Stimulated activated CD8-positive, alpha-beta memory T cell treated with anti-CD3 and anti-CD28 coated beads, Interleukin-12 subunit alpha, Interleukin-12 subunit beta, amount 100 ng/mL, for 24 hours (primary cell): Measurements from ENCODE around the gene ROPN1L.
"Not testable (repeated sequence)": the region's sequence is repeated elsewhere in the genome, so short reads cannot be mapped to it uniquely, and the experiment has no call there.

ENCODE experiments used
- DNase-seq: peaks from one replicate; pipeline ENCODE4 v3.0.0-alpha.2; 2020; ENCODE audit errors: extremely low read depth

Gene ROPN1L

DNA sequence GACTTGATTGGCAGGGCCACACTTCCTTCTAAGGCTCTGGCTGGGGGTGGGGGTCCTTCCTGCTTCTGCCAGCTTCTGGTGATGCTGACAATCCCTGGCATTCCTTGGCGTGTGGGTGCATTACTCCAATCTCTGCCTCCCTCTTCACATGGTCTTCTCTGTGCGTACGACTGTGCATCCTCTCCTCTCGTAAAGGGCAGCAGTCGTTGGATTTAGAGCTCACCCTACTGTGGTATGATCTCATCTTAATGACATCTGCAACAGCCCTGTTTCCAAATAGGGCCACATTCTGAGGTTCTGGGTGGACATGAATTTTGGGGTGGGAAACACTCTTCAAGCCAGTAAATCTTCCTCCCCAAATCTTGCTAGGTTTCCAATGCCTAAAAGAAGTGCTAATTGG lies 36.8 kb downstream of the ROPN1L start:
- no peak for DNase-seq

DNA sequence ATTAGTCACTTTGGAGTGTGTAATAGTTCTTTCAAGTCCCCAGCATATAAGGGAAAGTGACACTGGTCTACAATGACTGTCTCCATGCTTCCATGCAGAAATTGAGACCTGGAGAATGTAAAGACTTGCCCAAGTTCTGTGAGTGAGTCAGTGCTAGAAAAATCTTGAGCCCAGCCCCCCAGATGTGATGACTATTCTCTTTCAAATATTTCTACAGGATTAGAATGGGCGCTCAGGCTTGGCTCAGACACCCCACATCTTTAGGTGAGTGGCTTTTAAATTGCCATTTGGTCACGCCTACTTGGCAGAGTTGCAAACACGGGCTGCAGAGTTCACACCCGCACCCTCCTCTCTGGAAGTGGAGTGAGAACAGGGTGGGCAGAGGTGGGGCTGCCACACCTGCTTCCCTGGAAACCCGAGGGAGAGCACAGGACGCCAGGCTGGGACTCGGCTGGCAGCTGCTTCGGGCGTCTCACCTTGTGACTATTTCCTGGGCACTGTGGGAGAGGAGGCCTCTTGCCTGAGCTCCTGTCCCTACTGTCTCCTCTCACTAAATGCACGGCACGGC lies 37.6 kb downstream of the ROPN1L start:
- no peak for DNase-seq

DNA sequence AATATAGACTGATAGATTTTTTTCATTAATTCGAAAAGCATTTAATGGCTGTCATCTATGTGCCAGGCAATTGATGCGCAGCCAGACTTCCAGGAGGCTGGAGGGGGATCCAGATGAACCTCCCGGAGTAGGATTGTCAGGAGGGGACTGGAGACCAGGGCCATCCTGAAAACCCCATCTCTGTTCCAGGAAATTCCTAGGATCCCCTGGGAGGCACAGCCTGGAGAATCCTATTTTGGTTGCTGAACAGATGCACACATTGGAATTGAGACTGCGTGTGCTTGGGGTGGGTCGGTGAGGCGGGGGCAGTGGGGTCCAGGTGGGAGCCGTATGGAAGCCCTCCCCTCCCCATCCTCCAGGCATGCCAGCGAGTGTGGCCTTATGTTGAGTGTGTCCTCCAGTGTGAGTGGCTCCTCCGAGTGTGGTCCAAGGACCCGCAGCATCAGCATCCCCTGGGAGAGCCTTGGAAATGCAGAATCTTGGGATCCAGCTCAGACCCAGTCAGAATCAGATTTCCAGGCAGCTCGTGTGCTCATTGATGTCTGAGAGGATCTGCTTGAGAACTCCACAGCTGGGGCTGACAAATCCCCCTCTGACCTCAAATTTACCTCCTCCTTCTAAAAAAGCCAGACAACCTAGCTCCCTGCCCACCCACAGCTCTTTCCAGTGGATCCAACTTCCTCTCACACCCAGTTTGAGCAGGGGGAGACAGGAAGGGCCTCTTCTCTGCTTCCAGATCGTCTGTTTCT lies 38.7 kb downstream of the ROPN1L start:
- DNase-seq: no peak

DNA sequence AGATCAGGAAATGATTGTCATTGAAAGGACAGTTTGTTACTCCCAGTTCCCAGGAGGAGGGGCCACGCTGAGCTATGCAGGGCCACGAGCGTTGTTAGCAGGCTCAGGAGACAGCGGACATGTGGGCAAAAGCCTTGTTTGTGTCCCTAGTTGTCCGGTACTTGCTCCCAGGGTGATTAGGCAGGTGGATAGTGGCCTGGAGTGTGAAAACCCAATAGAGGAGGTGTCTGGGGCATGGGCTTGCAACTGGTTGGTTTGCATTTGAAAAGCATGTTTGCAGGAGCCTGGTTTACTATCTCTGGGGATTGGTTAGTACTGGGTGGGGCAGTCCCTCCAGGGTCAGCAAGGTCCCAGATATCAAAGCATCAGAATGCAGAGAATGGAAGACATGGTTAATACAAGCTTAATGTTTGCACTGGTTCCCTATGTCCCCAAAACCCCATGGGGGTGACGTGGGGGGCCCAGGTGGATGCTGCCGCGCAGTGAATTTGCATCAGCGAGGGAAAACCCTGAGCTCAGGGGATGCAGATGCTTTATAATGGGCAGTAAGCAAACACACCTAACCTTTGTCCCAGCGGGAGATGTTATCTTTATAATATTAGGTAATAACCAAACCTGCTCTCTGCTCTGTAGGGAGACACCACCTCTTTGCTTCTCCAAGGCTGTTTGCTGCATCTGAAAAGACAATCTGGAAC lies 39.7 kb downstream of the ROPN1L start:
- no peak for DNase-seq

DNA sequence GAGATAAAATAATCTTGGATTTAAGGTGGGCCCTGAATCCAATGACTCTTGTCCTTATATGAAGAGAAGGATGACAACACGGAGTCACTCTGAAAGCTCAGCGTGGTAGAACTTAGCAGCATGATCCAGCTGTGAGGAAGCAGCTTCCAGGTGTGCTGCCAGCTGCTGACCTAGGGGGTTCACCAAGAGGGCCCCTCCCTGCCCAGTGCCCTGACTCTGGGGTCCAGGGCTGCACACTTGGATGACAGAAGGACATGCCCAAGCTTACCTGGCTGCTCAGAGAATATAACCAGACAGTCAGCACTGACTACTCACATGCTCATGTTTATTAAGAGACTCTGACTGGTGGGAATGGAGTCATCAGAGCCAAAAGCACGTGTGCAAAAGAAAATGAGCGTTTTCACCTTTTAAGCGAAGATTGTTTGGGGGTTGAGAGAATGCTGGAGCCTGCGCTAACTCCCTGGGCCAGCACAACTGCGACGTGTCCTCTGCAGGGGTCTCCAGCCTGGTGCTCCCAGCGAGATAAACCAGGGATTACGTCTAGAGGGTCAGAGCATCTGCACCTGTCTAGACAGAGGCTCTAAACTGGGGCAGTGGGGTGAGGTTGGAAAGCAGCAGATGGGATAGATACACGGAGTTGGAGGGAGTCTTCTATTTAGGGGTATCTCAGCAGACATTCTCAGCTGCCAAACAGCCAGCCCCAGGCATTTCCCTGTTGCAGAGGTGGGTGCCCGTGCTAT lies 41.3 kb downstream of the ROPN1L start:
- no peak for DNase-seq

DNA sequence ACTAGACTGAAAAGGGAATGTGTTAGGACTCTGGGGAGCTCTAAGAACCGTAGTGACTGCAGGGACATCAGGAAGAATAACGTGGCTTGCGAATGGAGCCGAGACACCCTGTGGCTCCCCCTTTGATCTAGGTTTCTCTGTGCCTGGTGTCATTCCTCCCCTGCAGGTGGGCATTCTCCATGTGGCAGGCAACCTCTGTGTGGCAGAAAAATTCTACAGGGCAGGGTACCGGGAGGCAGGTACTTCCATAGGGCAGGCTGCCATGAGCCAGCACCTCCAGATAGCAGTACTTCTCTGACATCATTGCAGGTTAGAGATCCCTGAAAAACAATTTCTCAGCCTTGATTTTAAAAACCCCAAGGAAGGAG lies 43.1 kb downstream of the ROPN1L start:
- no peak for DNase-seq

DNA sequence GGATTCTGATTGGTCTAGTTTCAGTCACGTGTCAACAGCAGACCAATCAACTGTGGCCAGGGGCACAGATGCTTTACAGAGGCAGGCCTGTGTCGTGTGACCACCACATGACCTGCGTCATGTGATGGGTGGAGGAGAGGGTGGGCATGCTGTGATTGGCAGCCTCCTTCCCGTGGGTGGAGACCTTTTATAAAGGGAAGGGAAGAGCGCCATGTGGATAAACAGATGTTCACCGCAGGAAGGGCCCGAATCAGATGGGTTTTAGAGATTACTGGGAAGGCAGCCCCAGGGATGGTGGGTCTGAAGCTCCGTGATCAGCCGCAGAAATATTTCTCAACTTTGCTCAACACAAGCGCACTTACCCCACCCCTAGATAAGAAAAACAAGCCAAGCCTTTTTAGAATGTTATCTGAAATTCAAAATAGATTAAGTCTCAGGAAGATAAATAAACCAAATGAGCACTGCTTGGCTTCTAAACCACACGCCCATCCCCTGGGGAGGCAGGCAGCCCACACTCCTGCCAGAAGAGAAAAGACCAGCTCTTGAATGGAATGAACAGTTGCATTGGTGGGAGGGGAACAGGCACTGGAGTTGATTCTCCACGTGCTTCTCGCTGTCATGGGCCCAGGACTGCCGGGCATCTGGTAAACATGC lies 43.6 kb downstream of the ROPN1L start:
- no peak for DNase-seq

DNA sequence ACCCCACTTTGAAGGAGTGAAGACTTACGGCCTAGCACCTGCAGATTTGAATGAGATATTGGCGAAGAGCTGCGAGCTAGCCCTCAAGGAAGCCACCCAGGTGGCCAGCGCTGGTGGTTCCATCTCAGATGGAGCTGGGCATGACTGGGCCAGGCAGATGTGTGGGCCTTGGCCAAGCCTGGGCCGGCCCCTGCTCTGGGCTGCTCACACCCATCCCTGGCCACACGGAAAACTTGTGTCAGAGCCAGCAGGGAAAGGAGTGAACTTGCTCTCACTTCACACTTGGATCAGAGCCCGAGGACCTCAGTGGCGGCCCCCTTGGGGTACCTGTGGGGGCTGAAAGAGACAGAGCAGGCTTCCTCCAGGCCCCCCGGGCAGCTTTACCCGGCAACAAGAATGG lies 44.2 kb downstream of the ROPN1L start:
- no peak for DNase-seq

DNA sequence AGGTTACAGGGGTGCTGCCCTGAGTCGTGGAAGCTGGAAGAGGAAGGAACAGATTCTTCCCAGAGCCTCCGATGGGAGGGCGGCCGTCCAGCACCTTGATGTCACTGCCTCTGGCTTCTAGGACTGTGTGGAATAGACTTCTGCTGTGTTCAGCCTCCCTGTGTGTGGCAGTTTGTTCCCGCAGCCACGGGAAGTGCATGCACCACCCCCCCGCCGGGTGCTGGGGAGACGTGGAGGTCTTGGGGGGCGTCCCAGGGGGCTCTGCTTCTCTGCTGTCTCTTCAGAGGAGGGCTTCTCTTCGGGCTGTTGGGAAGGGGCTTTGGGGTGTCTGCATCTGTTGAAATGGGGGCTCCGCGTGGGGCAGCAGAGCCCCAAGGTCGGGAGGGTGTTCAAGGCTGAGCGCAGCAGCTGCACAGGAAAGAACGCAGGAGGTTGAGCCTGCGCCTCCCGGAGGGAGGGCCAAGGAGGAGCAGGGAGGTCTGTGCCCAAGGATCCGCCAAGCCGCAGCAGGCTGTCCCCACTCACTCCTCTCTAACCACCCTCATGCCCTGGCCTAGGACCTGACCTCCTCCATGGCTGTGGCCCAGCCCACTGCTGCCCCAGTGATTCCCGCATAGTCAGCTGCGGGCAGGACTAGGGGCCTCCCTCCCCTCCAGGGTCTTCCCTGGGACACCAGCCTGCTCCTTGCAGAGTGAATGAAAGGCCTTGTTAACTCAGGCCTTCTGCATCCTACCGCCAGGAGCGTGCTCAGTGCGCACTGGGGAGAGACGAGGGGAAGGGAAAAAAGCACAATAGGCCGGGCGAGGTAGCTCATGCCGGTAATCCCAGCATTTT lies 45.0 kb downstream of the ROPN1L start:
- DNase-seq: no peak

DNA sequence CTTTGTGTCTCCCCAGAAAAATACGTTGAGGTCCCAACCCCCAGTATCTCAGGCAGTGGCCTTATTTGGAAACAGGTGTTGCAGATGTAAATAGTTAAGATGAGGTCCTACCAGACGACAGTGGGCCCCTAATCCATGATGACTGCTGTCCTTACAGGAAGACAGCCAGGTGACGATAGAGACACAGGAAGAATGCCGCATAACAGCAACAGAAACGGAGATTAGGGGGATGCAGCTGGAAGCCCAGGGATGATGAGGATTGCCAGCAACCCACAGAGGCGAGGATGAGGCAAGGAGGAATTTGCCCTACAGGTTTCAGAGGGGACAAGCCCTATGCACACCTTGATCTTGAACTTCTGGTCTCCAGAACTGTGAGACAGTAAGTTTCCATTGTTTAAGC lies 46.5 kb downstream of the ROPN1L start:
- DNase-seq: no peak

DNA sequence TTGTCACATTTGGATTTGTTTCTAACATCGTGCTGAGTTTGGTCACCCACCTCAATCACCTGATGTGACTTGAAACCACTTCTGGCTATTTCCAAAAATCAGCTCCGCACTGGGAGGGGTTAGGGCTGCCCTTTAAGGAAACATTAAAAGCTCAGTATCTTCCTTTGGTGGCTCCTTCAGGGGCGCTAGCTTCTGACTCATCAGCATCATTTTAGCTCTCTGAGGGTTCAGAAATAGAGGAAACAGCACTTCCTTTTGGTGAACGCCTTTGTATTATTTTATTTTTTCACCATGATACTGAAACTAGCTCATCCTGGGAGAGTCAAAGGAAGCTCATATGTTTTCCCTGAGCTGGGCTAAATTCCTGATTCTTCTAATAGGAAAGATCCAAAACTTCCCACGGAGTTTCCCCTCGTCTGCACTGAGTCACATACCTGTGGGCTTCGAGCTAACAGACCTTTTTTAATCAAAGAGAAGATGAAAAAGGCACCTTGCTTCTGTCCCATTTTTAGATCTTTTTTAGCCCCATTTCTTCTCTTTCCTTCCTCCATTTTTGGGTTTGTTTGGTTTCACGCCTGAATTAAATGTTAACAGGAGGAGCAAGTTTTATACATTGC lies 48.2 kb downstream of the ROPN1L start:
- no peak for DNase-seq

DNA sequence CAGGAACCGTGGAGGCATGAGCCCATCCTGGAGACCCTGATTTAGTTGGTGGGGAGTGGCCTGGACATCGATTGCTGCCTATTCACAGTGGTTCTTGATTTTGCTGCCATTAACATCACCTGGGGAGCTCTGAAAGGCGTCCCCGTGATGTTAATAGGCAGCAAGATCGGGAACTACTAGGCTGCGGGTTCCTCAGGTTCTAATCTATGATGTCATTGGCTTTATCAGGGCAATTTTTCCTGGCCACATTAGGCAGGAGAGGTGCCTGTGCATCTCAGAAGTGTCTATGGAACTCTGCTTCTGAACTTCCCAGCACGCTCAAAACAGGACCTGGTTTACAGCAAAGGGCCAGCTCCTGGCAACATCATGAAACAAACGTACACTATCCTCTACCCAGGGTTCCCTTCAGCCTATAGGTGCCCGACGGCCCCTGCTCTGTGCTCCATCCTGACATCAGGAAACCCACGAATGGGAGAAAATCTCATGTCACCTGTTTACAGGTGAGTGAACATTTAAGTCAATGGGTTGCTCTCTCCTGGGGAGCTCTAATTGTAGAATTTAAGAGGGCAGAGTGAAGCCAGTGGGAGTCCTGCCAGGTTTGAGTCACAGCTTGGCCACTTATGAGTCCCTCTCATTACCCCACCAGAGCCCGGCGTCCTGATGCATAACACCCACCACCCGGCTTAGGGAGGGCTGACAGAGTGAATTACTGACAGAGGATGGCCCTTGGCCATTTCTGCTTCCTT lies 49.4 kb downstream of the ROPN1L start:
- no peak for DNase-seq

DNA sequence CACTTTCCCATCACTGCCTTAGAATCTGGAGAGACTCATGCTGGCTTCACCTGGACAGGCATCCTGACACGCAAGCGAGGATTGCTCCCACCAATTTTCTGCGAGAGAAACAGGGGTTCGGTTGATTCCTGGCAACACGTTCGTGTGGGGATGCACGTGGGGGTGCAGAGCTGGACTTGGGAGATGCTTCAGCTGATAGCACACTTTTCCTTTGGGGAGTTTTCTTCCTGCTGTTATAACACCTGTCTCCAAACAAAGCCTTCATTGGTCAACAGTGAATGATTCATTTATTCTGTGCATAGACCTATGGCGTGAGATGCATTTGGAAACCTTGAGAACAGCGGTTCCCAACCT lies 50.0 kb downstream of the ROPN1L start:
- no peak for DNase-seq

DNA sequence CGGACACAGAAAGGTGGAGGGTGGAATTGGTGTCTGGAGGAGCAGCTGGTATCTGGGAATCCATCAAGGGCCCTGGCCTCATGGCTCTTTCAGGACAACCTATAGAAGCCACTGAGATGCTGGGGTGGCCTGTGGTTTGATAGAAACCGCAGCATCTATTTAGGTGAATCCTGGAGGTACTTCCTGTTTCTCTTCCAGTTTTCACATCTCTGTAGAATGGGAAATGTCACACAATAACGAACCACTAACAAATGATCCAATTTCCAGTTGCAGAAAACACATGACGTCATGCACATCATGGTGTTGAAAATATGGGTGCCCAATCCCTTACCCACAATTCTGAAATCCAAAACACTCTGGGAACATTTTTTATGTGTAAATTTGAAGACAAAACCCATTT lies 52.2 kb downstream of the ROPN1L start:
- no peak for DNase-seq

DNA sequence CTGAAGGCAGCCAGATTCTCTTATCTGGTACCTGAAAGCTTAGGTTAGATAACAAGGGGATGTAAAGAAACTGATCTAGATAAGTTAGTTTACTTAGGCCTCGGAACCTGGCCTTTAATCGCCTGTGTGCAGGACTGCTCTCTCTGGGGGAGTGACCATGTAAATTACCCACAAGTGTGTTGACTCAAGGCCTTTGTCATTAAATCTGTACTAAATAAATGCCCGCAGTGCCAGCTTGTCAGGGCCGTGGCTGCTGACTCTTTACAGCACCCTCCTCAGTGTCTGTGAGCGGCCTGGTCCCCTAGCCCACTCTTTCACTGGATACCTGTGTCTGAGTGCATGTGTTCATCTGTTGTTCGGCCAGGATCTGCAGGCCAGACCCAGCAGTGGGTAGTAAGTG lies 52.8 kb downstream of the ROPN1L start:
- not testable (repeated sequence) for DNase-seq

DNA sequence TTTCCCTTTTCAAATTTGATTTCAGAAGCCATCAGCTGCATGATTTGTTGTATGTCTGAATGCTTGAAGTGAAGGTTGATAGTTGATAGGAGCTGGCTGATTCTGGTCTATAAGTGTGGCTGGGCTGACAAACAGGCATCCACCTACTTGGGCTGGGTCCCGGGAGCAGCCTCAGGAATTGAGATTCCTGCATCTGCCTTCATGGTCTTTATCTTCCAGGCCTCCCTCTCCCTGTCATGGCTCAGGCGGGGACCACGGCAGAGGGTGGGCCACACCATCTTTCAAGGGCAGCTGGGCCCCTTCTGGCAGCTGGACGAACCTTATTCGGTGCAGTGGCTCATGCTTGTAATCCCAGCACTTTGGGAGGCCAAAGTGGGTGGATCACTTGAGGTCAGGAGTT lies 55.9 kb downstream of the ROPN1L start:
- DNase-seq: no peak

DNA sequence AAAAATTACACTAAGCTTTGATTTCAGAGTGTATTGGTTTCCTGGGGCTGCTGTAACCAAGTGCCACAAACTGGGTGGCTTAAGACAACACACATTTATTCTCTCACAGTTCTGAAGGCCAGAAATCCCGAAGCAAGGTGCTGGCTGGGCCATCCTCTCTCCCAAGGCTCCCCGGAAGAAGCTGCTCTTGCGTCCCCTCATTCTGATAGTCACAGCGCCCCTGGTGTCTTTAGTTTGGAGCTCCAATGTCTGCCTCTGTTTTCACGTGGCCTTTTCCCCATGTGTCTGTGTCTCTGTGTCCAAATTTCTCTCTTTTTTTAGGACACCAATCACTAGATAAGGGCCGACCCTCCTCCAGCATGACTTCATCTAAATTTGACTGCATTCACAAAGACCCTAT lies 56.7 kb downstream of the ROPN1L start:
- no peak for DNase-seq

DNA sequence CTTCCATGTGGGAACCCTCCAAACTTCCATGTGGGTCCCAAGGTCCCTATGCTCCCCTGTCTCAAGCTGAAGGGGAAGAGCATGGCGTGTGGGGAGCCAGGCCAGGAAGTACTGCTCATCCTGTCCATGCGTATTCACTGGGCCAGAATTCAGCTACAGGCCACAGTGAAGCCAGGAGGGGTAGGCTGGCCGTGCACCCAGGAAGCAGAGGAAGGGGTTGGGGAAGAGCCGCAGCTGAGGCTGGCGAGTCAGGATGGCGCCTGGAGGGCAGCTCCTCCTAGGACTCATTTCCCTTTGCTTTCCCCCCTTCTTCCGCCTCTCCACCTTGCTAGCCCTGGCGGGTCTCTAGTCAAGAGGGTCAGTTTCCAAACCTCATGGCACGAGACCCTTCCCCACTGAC lies 57.4 kb downstream of the ROPN1L start:
- DNase-seq: no peak

DNA sequence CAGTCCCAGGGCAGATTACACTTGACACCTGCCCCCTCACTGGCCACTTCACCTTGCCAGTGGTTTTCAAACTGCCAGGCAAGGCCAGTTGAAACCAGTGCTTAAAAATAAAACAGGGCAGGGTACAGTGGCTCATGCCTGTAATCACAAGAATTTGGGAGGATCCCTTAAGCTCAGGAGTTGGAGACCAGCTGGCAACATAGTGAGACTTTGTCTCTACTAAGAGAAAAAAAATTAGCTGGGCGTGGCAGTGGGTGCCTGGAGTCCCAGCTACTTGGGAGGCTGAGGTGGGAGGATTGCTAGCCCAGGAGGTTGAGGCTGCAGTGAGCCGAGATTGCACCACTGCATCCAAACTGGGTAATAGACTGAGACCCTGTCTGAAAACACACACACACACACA lies 58.1 kb downstream of the ROPN1L start:
- no peak for DNase-seq

DNA sequence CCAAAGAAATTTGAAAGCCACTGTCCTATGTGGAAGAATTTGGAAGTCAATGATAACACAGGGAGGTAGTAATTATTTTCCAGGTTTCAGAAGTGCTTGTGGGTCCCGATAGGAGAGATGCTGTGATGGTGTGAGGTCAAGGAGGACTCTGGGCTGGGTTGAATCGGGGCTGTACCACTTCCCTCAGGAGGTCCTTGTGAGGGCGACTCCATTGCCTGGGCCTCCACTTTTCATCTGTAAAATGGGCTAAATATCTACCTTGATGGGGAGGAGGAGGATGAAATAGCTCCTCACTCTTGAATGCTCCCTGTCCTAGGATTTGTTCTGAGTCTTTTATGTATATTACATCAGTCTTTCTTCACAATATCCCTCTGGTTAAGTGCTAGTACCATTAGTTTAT lies 59.0 kb downstream of the ROPN1L start:
- DNase-seq: no peak
